ENCODE data around the gene NAALADL2.
"Not testable (repeated sequence)": the region's sequence is repeated elsewhere in the genome, so short reads cannot be mapped to it uniquely, and the experiment has no call there.

- TF ChIP-seq ZBTB33 (IDR thresholded peaks at IDR 0.05); REST (IDR thresholded peaks at IDR 0.05); YY1 (IDR thresholded peaks at IDR 0.05); TAF1 (conservative IDR thresholded peaks at IDR 0.05); SP1 (IDR thresholded peaks at IDR 0.05); HNF4A (conservative IDR thresholded peaks at IDR 0.05); RAD21 (IDR thresholded peaks at IDR 0.05); EGR1 (IDR thresholded peaks at IDR 0.05; ENCODE audit: low read depth in 2 of 2); JUND (IDR thresholded peaks at IDR 0.05); ATF3 (IDR thresholded peaks at IDR 0.05): not testable (repeated sequence)
- TF ChIP-seq, protein P1, sequence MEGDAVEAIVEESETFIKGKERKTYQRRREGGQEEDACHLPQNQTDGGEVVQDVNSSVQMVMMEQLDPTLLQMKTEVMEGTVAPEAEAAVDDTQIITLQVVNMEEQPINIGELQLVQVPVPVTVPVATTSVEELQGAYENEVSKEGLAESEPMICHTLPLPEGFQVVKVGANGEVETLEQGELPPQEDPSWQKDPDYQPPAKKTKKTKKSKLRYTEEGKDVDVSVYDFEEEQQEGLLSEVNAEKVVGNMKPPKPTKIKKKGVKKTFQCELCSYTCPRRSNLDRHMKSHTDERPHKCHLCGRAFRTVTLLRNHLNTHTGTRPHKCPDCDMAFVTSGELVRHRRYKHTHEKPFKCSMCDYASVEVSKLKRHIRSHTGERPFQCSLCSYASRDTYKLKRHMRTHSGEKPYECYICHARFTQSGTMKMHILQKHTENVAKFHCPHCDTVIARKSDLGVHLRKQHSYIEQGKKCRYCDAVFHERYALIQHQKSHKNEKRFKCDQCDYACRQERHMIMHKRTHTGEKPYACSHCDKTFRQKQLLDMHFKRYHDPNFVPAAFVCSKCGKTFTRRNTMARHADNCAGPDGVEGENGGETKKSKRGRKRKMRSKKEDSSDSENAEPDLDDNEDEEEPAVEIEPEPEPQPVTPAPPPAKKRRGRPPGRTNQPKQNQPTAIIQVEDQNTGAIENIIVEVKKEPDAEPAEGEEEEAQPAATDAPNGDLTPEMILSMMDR (IDR thresholded peaks at IDR 0.05; ENCODE audit: low read depth, low read length, missing input control), result not testable (repeated sequence)
Observed at GRCh38 chr3:175825016-175825580, 966.0 kb downstream of the NAALADL2 start.

Data from liver (tissue), 3 donors.